K562 (cell line): ENCODE data around the gene RBMS1.

Source experiments
- CHD1 ChIP-seq: fragments of 200-600 bp; sonication (generic); IDR thresholded peaks from one replicate; pipeline ENCODE4 v1.6.1; 2012; ENCODE audit warnings: mild to moderate bottlenecking, moderate library complexity, low read length, inconsistent platforms
- GABPA ChIP-seq: fragments of 200-800 bp; sonication (Bioruptor generic); conservative IDR thresholded peaks from 2 replicates; pipeline ENCODE4 v1.6.1; 2016; ENCODE audit warnings: low read depth, missing genetic modification characterization, missing compliant biosample characterization
- KAT8 ChIP-seq: fragments of 450-650 bp; IDR thresholded peaks from 2 replicates; pipeline ENCODE4 v1.6.1; 2016; ENCODE audit warnings: low read depth, mild to moderate bottlenecking
- KLF6 ChIP-seq: fragments of 250-450 bp; sonication (Bioruptor Pico); IDR thresholded peaks from 2 replicates; pipeline ENCODE4 v1.4.0; 2020; ENCODE audit warnings: mild to moderate bottlenecking, moderate library complexity, borderline replicate concordance
- MAZ ChIP-seq, 2 experiments: fragments of 450-650 bp in 1 of 2; sonication (generic) in 1 of 2; formaldehyde crosslinking; IDR thresholded peaks in 1 of 2; conservative IDR thresholded peaks in 1 of 2; 2 replicates each; pipeline versions ENCODE4 v1.4.0 to v1.5.0; 2020; ENCODE audit warnings: mild to moderate bottlenecking in 1 of 2, missing genetic modification reagents in 1 of 2
- RAD21 ChIP-seq, 2 experiments: fragments of 250-450 bp in 1 of 2; fragments of 450-650 bp in 1 of 2; sonication (Bioruptor Pico) in 1 of 2; formaldehyde crosslinking in 1 of 2; IDR thresholded peaks in 1 of 2; conservative IDR thresholded peaks in 1 of 2; 2 replicates each; pipeline versions ENCODE4 v1.4.0 to v1.8.0; 2020 to 2022; ENCODE audit warnings: mild to moderate bottlenecking in 2 of 2, moderate library complexity in 1 of 2
- SMC3 ChIP-seq: conservative IDR thresholded peaks from 2 replicates; pipeline ENCODE4 v1.6.1; 2011; ENCODE audit warnings: low read depth, low read length, improper control_type of control experiment; ENCODE audit not compliant: insufficient read depth
- SRSF1 ChIP-seq: fragments of 200-400 bp; formaldehyde crosslinking; IDR thresholded peaks from 2 replicates; pipeline ENCODE4 v1.6.1; 2017; ENCODE audit warnings: mild to moderate bottlenecking, low read depth, low read length, moderate library complexity
- TAF1 ChIP-seq: IDR thresholded peaks from 2 replicates; pipeline ENCODE4 v1.6.1; 2011; ENCODE audit warnings: mild to moderate bottlenecking, low read length, moderate library complexity; ENCODE audit not compliant: insufficient read depth, control insufficient read depth, severe bottlenecking; ENCODE audit errors: extremely low read depth
- ZNF584 ChIP-seq: fragments of 200-800 bp; sonication (Bioruptor generic); IDR thresholded peaks from 2 replicates; pipeline ENCODE4 v1.6.1; 2016; ENCODE audit warnings: low read depth, mild to moderate bottlenecking, missing genetic modification characterization, missing compliant biosample characterization
- TF ChIP-seq, protein P1 (sequence below): IDR thresholded peaks from 2 replicates; pipeline ENCODE4 v1.6.1; 2012; ENCODE audit warnings: low read depth, low read length, improper control_type of control experiment, borderline replicate concordance
- TF ChIP-seq, protein P2 (sequence below), 3 experiments: IDR thresholded peaks in 2 of 3; conservative IDR thresholded peaks in 1 of 3; 2 replicates each; pipeline ENCODE4 v1.5.1; 2011 to 2012; ENCODE audit warnings: low read length in 3 of 3, mild to moderate bottlenecking in 3 of 3, control low read depth in 2 of 3, improper control_type of control experiment in 1 of 3, inconsistent platforms in 1 of 3, low read depth in 1 of 3, mixed read lengths in 1 of 3, moderate library complexity in 1 of 3; ENCODE audit not compliant: insufficient read depth in 2 of 3
- TF ChIP-seq, protein P3 (sequence below): fragments of 250-450 bp; sonication (Bioruptor Pico); IDR thresholded peaks from 2 replicates; pipeline ENCODE4 v1.5.0; 2020; ENCODE audit warnings: mild to moderate bottlenecking
- TF ChIP-seq, protein P4 (sequence below): sonication (generic); formaldehyde crosslinking; IDR thresholded peaks from 2 replicates; pipeline ENCODE4 v1.9.0; 2022; ENCODE audit warnings: mild to moderate bottlenecking, missing genetic modification reagents

DNA sequence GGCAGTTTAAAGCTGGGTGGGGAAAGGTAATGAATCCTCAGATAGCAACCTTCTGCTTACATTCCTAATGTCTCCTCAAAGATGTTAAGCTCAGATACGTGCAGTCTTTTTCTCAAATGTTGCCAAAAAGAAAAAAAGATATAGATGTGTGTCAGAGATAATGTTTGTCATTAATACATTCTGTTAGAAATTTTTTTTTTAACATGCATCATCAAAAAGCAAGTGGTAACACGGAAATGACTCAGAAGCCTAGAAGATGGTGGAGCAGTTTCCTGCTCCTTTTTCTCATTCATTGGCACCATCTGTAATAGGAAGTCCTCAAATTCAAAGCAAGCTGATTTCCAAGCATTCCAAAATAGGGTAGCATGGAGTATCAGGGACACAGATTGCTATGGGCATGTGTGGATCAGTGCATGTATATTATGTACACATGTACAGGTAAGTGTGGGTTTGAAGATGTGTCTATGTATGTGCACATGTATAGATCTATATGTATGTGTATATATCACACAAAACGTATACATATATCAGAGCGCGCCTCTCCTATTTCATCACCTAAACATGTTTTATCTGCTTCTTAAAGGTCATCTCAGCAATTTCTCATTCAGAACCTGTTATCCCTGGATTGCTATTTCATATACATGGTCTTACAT, 213.7 kb downstream of the RBMS1 start:
- TF ChIP-seq KAT8 (no peak), CHD1 (no peak), SRSF1 (no peak), RAD21 (CRISPR knock-in tag; conservative IDR thresholded peaks at IDR 0.05 in 1 of 2, IDR thresholded peaks at IDR 0.05 in 1 of 2) (no peak), ZNF584 (CRISPR knock-in tag) (no peak), MAZ (CRISPR knock-in tag; conservative IDR thresholded peaks at IDR 0.05 in 1 of 2, IDR thresholded peaks at IDR 0.05 in 1 of 2) (no peak), KLF6 (CRISPR knock-in tag) (no peak), GABPA (no peak), SMC3 (no peak), TAF1 (no peak)
- TF ChIP-seq, protein P1, sequence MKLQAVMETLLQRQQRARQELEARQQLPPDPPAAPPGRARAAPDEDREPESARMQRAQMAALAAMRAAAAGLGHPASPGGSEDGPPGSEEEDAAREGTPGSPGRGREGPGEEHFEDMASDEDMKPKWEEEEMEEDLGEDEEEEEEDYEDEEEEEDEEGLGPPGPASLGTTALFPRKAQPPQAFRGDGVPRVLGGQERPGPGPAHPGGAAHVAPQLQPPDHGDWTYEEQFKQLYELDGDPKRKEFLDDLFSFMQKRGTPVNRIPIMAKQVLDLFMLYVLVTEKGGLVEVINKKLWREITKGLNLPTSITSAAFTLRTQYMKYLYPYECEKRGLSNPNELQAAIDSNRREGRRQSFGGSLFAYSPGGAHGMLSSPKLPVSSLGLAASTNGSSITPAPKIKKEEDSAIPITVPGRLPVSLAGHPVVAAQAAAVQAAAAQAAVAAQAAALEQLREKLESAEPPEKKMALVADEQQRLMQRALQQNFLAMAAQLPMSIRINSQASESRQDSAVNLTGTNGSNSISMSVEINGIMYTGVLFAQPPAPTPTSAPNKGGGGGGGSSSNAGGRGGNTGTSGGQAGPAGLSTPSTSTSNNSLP = no peak
- TF ChIP-seq, protein P2, sequence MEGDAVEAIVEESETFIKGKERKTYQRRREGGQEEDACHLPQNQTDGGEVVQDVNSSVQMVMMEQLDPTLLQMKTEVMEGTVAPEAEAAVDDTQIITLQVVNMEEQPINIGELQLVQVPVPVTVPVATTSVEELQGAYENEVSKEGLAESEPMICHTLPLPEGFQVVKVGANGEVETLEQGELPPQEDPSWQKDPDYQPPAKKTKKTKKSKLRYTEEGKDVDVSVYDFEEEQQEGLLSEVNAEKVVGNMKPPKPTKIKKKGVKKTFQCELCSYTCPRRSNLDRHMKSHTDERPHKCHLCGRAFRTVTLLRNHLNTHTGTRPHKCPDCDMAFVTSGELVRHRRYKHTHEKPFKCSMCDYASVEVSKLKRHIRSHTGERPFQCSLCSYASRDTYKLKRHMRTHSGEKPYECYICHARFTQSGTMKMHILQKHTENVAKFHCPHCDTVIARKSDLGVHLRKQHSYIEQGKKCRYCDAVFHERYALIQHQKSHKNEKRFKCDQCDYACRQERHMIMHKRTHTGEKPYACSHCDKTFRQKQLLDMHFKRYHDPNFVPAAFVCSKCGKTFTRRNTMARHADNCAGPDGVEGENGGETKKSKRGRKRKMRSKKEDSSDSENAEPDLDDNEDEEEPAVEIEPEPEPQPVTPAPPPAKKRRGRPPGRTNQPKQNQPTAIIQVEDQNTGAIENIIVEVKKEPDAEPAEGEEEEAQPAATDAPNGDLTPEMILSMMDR (IDR thresholded peaks at IDR 0.05 in 2 of 3, conservative IDR thresholded peaks at IDR 0.05 in 1 of 3; ENCODE audit: insufficient read depth in 2 of 3, low read depth in 1 of 3, low read length in 3 of 3) = no peak
- TF ChIP-seq, protein P3, sequence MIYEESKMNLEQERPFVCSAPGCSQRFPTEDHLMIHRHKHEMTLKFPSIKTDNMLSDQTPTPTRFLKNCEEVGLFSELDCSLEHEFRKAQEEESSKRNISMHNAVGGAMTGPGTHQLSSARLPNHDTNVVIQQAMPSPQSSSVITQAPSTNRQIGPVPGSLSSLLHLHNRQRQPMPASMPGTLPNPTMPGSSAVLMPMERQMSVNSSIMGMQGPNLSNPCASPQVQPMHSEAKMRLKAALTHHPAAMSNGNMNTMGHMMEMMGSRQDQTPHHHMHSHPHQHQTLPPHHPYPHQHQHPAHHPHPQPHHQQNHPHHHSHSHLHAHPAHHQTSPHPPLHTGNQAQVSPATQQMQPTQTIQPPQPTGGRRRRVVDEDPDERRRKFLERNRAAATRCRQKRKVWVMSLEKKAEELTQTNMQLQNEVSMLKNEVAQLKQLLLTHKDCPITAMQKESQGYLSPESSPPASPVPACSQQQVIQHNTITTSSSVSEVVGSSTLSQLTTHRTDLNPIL (CRISPR knock-in tag) = no peak
- TF ChIP-seq, protein P4, sequence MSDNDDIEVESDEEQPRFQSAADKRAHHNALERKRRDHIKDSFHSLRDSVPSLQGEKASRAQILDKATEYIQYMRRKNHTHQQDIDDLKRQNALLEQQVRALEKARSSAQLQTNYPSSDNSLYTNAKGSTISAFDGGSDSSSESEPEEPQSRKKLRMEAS (CRISPR knock-in tag) = no peak
